Endothelial cell of umbilical vein (primary cell): ENCODE data around the gene KRTCAP2.

Source experiments
- EZH2 ChIP-seq: IDR thresholded peaks from 2 replicates; pipeline ENCODE4 v1.6.1; 2012; ENCODE audit warnings: borderline replicate concordance, low read depth, mild to moderate bottlenecking, moderate library complexity, low read length, inconsistent platforms; ENCODE audit not compliant: severe bottlenecking
- GATA2 ChIP-seq: IDR thresholded peaks from 2 replicates; pipeline ENCODE4 v1.7.0; 2011; ENCODE audit warnings: low read depth, mild to moderate bottlenecking, moderate library complexity, mixed read lengths, low read length; ENCODE audit not compliant: insufficient read length, insufficient read depth
- MYC ChIP-seq: IDR thresholded peaks from one replicate; pipeline ENCODE4 v1.6.1; 2011; ENCODE audit warnings: mild to moderate bottlenecking, low read depth, low read length
- POLR2A ChIP-seq: IDR thresholded peaks from 2 replicates; pipeline ENCODE4 v1.6.1; 2012; ENCODE audit warnings: low read depth, mild to moderate bottlenecking, control low read depth, low read length
- POLR2AphosphoS5 ChIP-seq: IDR thresholded peaks from 2 replicates; pipeline ENCODE4 v1.6.1; 2012; ENCODE audit warnings: low read depth, mild to moderate bottlenecking, control low read depth, low read length, moderate library complexity; ENCODE audit not compliant: insufficient read depth
- TF ChIP-seq, protein P1 (sequence below), 2 donors: IDR thresholded peaks; 1 replicate in 1 of 2; 2 replicates in 1 of 2; pipeline ENCODE4 v1.5.1; 2011; ENCODE audit warnings: low read length in 2 of 2, mild to moderate bottlenecking in 2 of 2, moderate library complexity in 2 of 2, control low read depth in 1 of 2, inconsistent platforms in 1 of 2, low read depth in 1 of 2; ENCODE audit not compliant: insufficient read depth in 1 of 2; ENCODE audit errors: extremely low read depth in 1 of 2

DNA sequence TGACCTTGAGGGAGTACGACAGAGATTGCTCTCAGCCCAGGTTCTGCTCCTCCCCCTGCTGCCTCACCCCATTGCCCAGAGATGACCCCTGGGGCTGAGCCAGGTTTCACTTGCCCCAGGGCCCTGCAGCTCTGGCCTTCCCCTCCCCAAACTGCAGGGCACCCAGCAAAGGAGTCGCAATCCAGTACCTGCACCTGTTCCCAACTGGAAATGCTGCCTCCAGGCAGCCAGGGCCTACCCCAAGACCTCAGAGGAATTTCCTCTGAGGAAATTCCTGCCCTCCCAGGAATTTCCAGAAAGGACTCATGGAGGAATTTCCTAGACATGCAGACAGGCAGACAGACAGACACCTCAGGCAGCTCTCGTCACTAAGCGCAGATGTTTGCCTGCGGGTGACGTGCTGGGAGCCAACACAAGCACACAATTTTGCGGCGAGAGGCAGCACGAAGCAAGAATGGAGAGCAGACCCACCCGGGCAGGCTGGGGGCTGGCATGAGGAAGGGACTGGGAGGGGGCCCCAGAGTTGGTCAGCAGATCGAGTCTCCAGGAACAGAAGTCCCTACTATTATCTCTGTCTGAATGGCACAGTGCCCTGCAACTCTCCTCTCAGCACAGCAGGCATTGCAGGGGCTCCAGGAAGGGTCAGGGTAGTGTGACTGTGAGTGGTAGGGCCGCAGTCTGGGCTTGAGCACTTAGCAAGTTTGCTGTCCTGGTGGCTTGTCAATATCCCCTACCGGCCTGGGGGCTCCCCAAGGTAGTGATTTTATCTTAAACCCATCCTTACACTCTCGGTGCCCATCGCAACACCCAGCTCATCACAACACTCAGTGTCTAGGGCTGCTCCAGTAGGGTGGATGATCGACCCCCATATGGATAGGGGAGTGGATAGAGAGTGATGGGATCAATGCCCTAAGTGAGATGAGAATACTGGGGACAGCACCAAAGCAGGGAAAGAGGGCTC is 48.3 kb downstream of the KRTCAP2 start:
- TF ChIP-seq GATA2 (no peak), POLR2A (no peak), POLR2AphosphoS5 (peak; percentile 60), MYC (no peak), EZH2 (no peak)
- TF ChIP-seq, protein P1, sequence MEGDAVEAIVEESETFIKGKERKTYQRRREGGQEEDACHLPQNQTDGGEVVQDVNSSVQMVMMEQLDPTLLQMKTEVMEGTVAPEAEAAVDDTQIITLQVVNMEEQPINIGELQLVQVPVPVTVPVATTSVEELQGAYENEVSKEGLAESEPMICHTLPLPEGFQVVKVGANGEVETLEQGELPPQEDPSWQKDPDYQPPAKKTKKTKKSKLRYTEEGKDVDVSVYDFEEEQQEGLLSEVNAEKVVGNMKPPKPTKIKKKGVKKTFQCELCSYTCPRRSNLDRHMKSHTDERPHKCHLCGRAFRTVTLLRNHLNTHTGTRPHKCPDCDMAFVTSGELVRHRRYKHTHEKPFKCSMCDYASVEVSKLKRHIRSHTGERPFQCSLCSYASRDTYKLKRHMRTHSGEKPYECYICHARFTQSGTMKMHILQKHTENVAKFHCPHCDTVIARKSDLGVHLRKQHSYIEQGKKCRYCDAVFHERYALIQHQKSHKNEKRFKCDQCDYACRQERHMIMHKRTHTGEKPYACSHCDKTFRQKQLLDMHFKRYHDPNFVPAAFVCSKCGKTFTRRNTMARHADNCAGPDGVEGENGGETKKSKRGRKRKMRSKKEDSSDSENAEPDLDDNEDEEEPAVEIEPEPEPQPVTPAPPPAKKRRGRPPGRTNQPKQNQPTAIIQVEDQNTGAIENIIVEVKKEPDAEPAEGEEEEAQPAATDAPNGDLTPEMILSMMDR (IDR thresholded peaks at IDR 0.05; ENCODE audit: extremely low read depth in 1 of 2, insufficient read depth in 1 of 2, low read depth in 1 of 2, low read length in 2 of 2) = no peak
